Karpas-422 (cell line): Measurements from ENCODE around the gene TAF11. TPM values are rescaled to one million over a fixed set of nuclear protein-coding genes. Genes with fewer than 3 reads are reported as not detected.
A peak's percentile ranks its signal among the peaks of the same experiment; 100 is the strongest.

Experiments
- DNase-seq: peaks from one replicate; pipeline ENCODE4 v3.0.0-alpha.2; 2015
- H2AFZ ChIP-seq: fragments of 200-600 bp; sonication (generic); 2 replicates; pipeline ENCODE4 v1.6.1; 2014; ENCODE audit warnings: antibody characterized with exemption, low read length, mixed read lengths
- H3K27ac ChIP-seq: fragments of 200-600 bp; sonication (generic); 2 replicates; pipeline ENCODE4 v1.5.1; 2014; ENCODE audit warnings: mild to moderate bottlenecking, low read length, moderate library complexity
- H3K27me3 ChIP-seq: fragments of 200-600 bp; sonication (generic); 2 replicates; pipeline ENCODE4 v1.6.1; 2014; ENCODE audit warnings: low read length, mixed read lengths
- H3K36me3 ChIP-seq: fragments of 200-600 bp; sonication (generic); 2 replicates; pipeline ENCODE4 v1.6.1; 2014; ENCODE audit warnings: low read length, mixed read lengths; ENCODE audit not compliant: insufficient read depth
- H3K4me1 ChIP-seq: fragments of 200-600 bp; sonication (generic); 2 replicates; pipeline ENCODE4 v1.6.1; 2014; ENCODE audit warnings: mild to moderate bottlenecking, low read length, mixed read lengths
- H3K4me2 ChIP-seq: fragments of 200-600 bp; sonication (generic); 2 replicates; pipeline ENCODE4 v1.6.1; 2014; ENCODE audit warnings: low read length, low read depth, mild to moderate bottlenecking; ENCODE audit not compliant: poor library complexity, severe bottlenecking
- H3K4me3 ChIP-seq: fragments of 200-600 bp; sonication (generic); 2 replicates; pipeline ENCODE4 v1.5.1; 2014; ENCODE audit warnings: mild to moderate bottlenecking, antibody characterized with exemption, low read length, mixed read lengths
- H3K79me2 ChIP-seq: fragments of 200-600 bp; sonication (generic); 2 replicates; pipeline ENCODE4 v1.6.1; 2014; ENCODE audit warnings: mild to moderate bottlenecking, low read length, mixed read lengths
- H3K9ac ChIP-seq: fragments of 200-600 bp; sonication (generic); 2 replicates; pipeline ENCODE4 v1.6.0; 2014; ENCODE audit warnings: low read length
- H3K9me2 ChIP-seq: fragments of 200-600 bp; sonication (generic), shearing (Covaris generic); replicated peaks from 2 replicates; pipeline ENCODE4 v1.6.0; 2014; ENCODE audit warnings: mild to moderate bottlenecking, low read length, moderate library complexity; ENCODE audit not compliant: insufficient read depth
- H3K9me3 ChIP-seq: fragments of 300-700, 200-600 bp; sonication (generic); 2 replicates; pipeline ENCODE4 v1.6.1; 2014; ENCODE audit warnings: low read length, mixed read lengths
- H4K20me1 ChIP-seq: fragments of 200-600 bp; sonication (generic); 2 replicates; pipeline ENCODE4 v1.6.1; 2014; ENCODE audit warnings: mild to moderate bottlenecking, antibody characterized with exemption, low read length, low read depth; ENCODE audit not compliant: insufficient read depth
- total RNA-seq: library from RNA; depleted of rRNA; stranded (reverse); fragments of >200 nt; shearing (Covaris generic); gene quantifications from 2 replicates; pipeline ENCODE4 v1.2.3, GENCODE V29; 2014; ENCODE audit warnings: low replicate concordance

TAF11 gene
- total RNA-seq, 1 experiment from 2014 or later = 19.1 TPM

GRCh38 chr6:34924831-34925625 lies 37.2 kb upstream of the TAF11 start:
- Histone ChIP-seq H3K4me3 (no peak overlapping the region), H3K36me3 (no peaks in the 10 kb centered on the region), H3K9ac (no peak overlapping the region), H3K27me3 (no peaks in the 10 kb centered on the region), H3K9me2 (no peaks in the 10 kb centered on the region), H3K79me2 (no peaks in the 10 kb centered on the region), H3K4me2 (no peak overlapping the region), H3K4me1 (peaks cover 8% of the 10 kb centered on the region), H4K20me1 (peaks cover 39% of the 10 kb centered on the region), H3K27ac (no peak overlapping the region), H3K9me3 (no peaks in the 10 kb centered on the region), H2AFZ (no peak overlapping the region)
- DNase-seq = peak; percentile 20

GRCh38 chr6:34922177-34922663 lies 34.4 kb upstream of the TAF11 start:
- Histone ChIP-seq H3K36me3 (no peaks in the 10 kb centered on the region), H3K4me3 (no peak overlapping the region), H3K27ac (no peak overlapping the region), H3K9ac (no peak overlapping the region), H3K4me1 (no peaks in the 10 kb centered on the region), H2AFZ (no peak overlapping the region), H3K79me2 (no peaks in the 10 kb centered on the region), H4K20me1 (peaks cover 29% of the 10 kb centered on the region), H3K9me3 (no peaks in the 10 kb centered on the region), H3K4me2 (no peak overlapping the region), H3K27me3 (no peaks in the 10 kb centered on the region), H3K9me2 (no peaks in the 10 kb centered on the region)
- DNase-seq = no peak

DNA sequence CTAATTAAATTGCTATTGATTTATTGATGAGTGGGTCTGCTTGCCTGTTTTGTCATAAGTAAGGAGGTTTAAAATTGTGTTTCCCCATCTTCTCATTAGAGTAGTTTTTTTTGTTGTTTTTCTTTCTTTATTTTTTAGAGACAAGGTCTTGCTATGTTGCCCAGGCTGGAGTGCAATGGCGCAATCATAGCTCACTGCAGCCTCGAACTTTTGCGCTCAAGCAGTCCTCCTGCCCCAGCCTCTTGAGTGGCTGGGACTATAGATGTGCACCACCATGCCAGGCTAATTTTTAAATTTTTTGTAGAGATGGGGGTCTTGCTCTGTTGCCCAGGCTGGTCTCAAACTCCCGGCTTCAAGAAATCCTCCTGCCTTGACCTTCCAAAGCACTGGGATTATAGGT lies 32.3 kb upstream of the TAF11 start:
- no peaks in the 10 kb centered on the region for H3K79me2 ChIP-seq
- H4K20me1 ChIP-seq = peaks cover 25% of the 10 kb centered on the region
- H3K4me2 ChIP-seq = no peak overlapping the region
- H3K27ac ChIP-seq = no peak overlapping the region
- H3K4me1 ChIP-seq = no peaks in the 10 kb centered on the region
- no peaks in the 10 kb centered on the region for H3K9me2 ChIP-seq
- no peak overlapping the region for H2AFZ ChIP-seq
- H3K9me3 ChIP-seq = no peaks in the 10 kb centered on the region
- no peaks in the 10 kb centered on the region for H3K27me3 ChIP-seq
- H3K4me3 ChIP-seq = no peak overlapping the region
- no peaks in the 10 kb centered on the region for H3K36me3 ChIP-seq
- DNase-seq = peak; percentile 26
- no peak overlapping the region for H3K9ac ChIP-seq

DNA sequence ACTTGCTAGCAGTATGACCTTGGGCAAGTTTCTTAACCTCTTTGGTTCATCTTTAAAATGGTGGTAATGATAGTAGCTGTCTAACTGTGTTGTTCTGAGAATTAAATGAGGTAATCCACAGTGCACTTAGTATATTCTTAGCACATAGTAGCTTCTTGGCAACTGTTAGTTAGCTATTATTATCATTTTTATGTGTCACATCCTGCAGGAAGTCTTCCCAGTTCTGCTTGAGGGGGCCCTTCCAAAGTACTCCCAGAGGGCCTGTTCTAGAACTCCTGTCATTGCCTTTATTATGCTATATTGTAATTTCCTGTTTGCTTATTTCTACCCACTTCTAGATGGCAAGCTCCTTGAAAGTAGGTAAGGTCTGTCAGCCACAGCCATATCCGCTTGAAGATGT lies 31.8 kb upstream of the TAF11 start:
- Histone ChIP-seq H3K9me2 (no peaks in the 10 kb centered on the region), H3K79me2 (no peaks in the 10 kb centered on the region; the same call in 1 of the 2 replicates), H3K36me3 (no peaks in the 10 kb centered on the region), H4K20me1 (peaks cover 23% of the 10 kb centered on the region), H3K27me3 (no peaks in the 10 kb centered on the region), H3K9ac (no peak overlapping the region), H3K9me3 (no peaks in the 10 kb centered on the region), H2AFZ (no peak overlapping the region), H3K27ac (no peak overlapping the region), H3K4me3 (no peak overlapping the region), H3K4me2 (no peak overlapping the region), H3K4me1 (no peaks in the 10 kb centered on the region)
- no peak for DNase-seq

- no peaks in the 10 kb centered on the region for H3K9me2 ChIP-seq
- no peaks in the 10 kb centered on the region for H3K9me3 ChIP-seq
- no peaks in the 10 kb centered on the region for H3K27me3 ChIP-seq
- H4K20me1 ChIP-seq = peaks cover 23% of the 10 kb centered on the region
- H2AFZ ChIP-seq = no peak overlapping the region
- no peak overlapping the region for H3K4me3 ChIP-seq
- peaks cover 7% of the 10 kb centered on the region; the same call in 1 of the 2 replicates for H3K79me2 ChIP-seq
- no peaks in the 10 kb centered on the region for H3K4me1 ChIP-seq
- DNase-seq = no peak
- no peak overlapping the region for H3K4me2 ChIP-seq
- H3K27ac ChIP-seq = no peak overlapping the region
- no peak overlapping the region for H3K9ac ChIP-seq
- H3K36me3 ChIP-seq = no peaks in the 10 kb centered on the region
Measured at GRCh38 chr6:34917626-34918285, 29.9 kb upstream of the TAF11 start.

GRCh38 chr6:34916348-34916967 lies 28.6 kb upstream of the TAF11 start:
- H3K36me3 ChIP-seq = no peaks in the 10 kb centered on the region
- H2AFZ ChIP-seq = no peak overlapping the region
- no peak overlapping the region for H3K4me2 ChIP-seq
- H3K4me1 ChIP-seq = no peaks in the 10 kb centered on the region
- no peak overlapping the region for H3K9ac ChIP-seq
- peaks cover 29% of the 10 kb centered on the region; the same call in 1 of the 2 replicates for H4K20me1 ChIP-seq
- H3K9me2 ChIP-seq = no peaks in the 10 kb centered on the region
- peaks cover 18% of the 10 kb centered on the region for H3K79me2 ChIP-seq
- no peak for DNase-seq
- H3K9me3 ChIP-seq = no peaks in the 10 kb centered on the region
- no peak overlapping the region for H3K4me3 ChIP-seq
- no peak overlapping the region for H3K27ac ChIP-seq
- no peaks in the 10 kb centered on the region for H3K27me3 ChIP-seq

- H3K4me3 ChIP-seq = no peak overlapping the region
- no peak overlapping the region for H3K27ac ChIP-seq
- H4K20me1 ChIP-seq = peaks cover 39% of the 10 kb centered on the region; the same call in 1 of the 2 replicates
- no peaks in the 10 kb centered on the region for H3K9me3 ChIP-seq
- H3K27me3 ChIP-seq = no peaks in the 10 kb centered on the region
- no peak overlapping the region for H3K4me2 ChIP-seq
- H3K4me1 ChIP-seq = no peaks in the 10 kb centered on the region
- no peaks in the 10 kb centered on the region for H3K9me2 ChIP-seq
- no peaks in the 10 kb centered on the region for H3K36me3 ChIP-seq
- no peak overlapping the region for H3K9ac ChIP-seq
- DNase-seq = no peak
- H3K79me2 ChIP-seq = peaks cover 22% of the 10 kb centered on the region
- no peak overlapping the region for H2AFZ ChIP-seq
Measured at GRCh38 chr6:34914358-34914757, 26.5 kb upstream of the TAF11 start.
